ENCODE measurements around the gene SERPINA3. TPM values are rescaled to one million over a fixed set of nuclear protein-coding genes. Genes with fewer than 3 reads are reported as not detected.

SERPINA3 gene
- total and polyA plus RNA-seq, 10 of the 15 experiments (the other 5 are each of a cell fraction or from before 2014, with no cell fraction given), result 2.2 TPM; not detected in 9

GRCh38 chr14:94619297-94619696, 7.1 kb downstream of the SERPINA3 start:
- FAIRE-seq (no peak), ATAC-seq (no peak), DNase-seq (ENCODE audit: low read depth, low spot score) (no peak)
- H3K4me3 ChIP-seq, result no peak overlapping the region
- H3K4me2 ChIP-seq (ENCODE audit: control insufficient read depth, insufficient read depth), result no peak overlapping the region
- no peaks in the 10 kb centered on the region for H3K79me2 ChIP-seq (ENCODE audit: control insufficient read depth, insufficient read depth, low read length)
- no peak overlapping the region for H3K9ac ChIP-seq (ENCODE audit: control insufficient read depth, insufficient read depth, low read length)
- CTCF ChIA-PET, result no interaction called here
- intact Hi-C loops (cut with micrococcal nuclease; ENCODE audit: unreplicated experiment), result no loop called here
- in situ Hi-C loops (cut with MboI), result no loop called here
- SMC1A ChIA-PET (ENCODE audit: uncharacterized antibody, unreplicated experiment), result no interaction called here
- H4K20me1 ChIP-seq (ENCODE audit: control insufficient read depth, insufficient read depth), result no peaks in the 10 kb centered on the region
- no peaks in the 10 kb centered on the region for H3K36me3 ChIP-seq (ENCODE audit: control insufficient read depth in 2 of 2, insufficient read depth in 2 of 2, low read length in 1 of 2)
- H2AFZ ChIP-seq (ENCODE audit: control insufficient read depth, low read depth, low read length), result no peak overlapping the region
- RAD21 ChIA-PET (ENCODE audit: unreplicated experiment), result no interaction called here
- POLR2A ChIA-PET, result no interaction called here
- peaks cover 7% of the 10 kb centered on the region; the same call in 2 of the 3 replicates for H3K9me3 ChIP-seq (replicated peaks; ENCODE audit: control insufficient read depth, insufficient read depth, low read length)
- 27% methylated on average over 6 of the region's 6 CpGs for WGBS (ENCODE audit: insufficient coverage, insufficient replicate concordance, low lambda C conversion rate, missing lambda C conversion rate)
- peaks cover 0 to 2% of the 10 kb centered on the region in 2 experiments; a peak in 1 of 4 replicates for H3K27me3 ChIP-seq (replicated peaks in 1 of 2; ENCODE audit: control insufficient read depth in 2 of 2, insufficient read depth in 2 of 2, low read length in 1 of 2)
- H3K27ac ChIP-seq (ENCODE audit: control insufficient read depth, insufficient read depth), result no peak overlapping the region
- TF ChIP-seq ZZZ3 (IDR thresholded peaks at IDR 0.05; ENCODE audit: control insufficient read depth, insufficient read length, low read depth), result no peak
- no peak for TF ChIP-seq TCF3 (IDR thresholded peaks at IDR 0.05; ENCODE audit: borderline replicate concordance, insufficient read depth, low read depth, low read length)
- no peak for TF ChIP-seq SKIL (IDR thresholded peaks at IDR 0.05; ENCODE audit: low read depth, poor library complexity, severe bottlenecking)
- TF ChIP-seq WRNIP1 (IDR thresholded peaks at IDR 0.05; ENCODE audit: borderline replicate concordance, low read depth, low read length), result no peak
- no peak for TF ChIP-seq ASH2L (IDR thresholded peaks at IDR 0.05; ENCODE audit: borderline replicate concordance, low read depth)
- no peak for TF ChIP-seq TCF7 (IDR thresholded peaks at IDR 0.05; ENCODE audit: borderline replicate concordance)
- TF ChIP-seq GABPA (IDR thresholded peaks at IDR 0.05; ENCODE audit: low read depth), result no peak
- TF ChIP-seq HDGF (IDR thresholded peaks at IDR 0.05), result no peak
- TF ChIP-seq IKZF2 (IDR thresholded peaks at IDR 0.05), result no peak
- TF ChIP-seq TCF12 (IDR thresholded peaks at IDR 0.05; ENCODE audit: low read depth, low read length), result no peak
- TF ChIP-seq CUX1 (IDR thresholded peaks at IDR 0.05; ENCODE audit: insufficient replicate concordance, low read depth, low read length), result no peak
- H3K4me1 ChIP-seq (ENCODE audit: control insufficient read depth, insufficient read depth, low read length), result no peaks in the 10 kb centered on the region
- BruUV-seq (replicated peaks), result no TSS peak

All from GM12878 (cell line).